HepG2 (cell line): ENCODE data around the gene DLAT. TPM values are rescaled to one million over a fixed set of nuclear protein-coding genes. Genes with fewer than 3 reads are reported as not detected.

ENCODE experiments used
- ATAC-seq: fragments of 200-7000 bp; cut with Tn5 transposase; 3 replicates; pipeline ENCODE4 v1.9.1; 2020; ENCODE audit warnings: mild to moderate bottlenecking, moderate library complexity
- BruUV-seq: library from RNA; stranded (reverse); fragments of 400-500 nt; replicated peaks from 2 replicates; lab custom pipeline; 2021; lab: Mats Ljungman, UMichigan
- CTCF ChIA-PET: fragments of 300-600 bp; formaldehyde crosslinking; extraction: SDS; loops from one replicate; lab custom pipeline; 2021; ENCODE audit warnings: low total read pairs, inconsistent platforms, low intra/inter-chr PET ratio; lab: Yijun Ruan, JAX
- POLR2A ChIA-PET: fragments of 350-600 bp; sonication (Branson Sonifier 250); formaldehyde crosslinking; loops from one replicate; lab custom pipeline; 2020; ENCODE audit warnings: antibody characterized with exemption, inconsistent platforms; lab: Yijun Ruan, JAX
- DNase-seq: peaks from one replicate; pipeline ENCODE4 v3.0.0-alpha.2; 2015; ENCODE audit warnings: low spot score
- FAIRE-seq: peaks from 3 replicates; lab custom pipeline; 2011; peaks lifted over from hg19 to GRCh38; lab: Jason Lieb, UNC
- H2AFZ ChIP-seq: one replicate; pipeline ENCODE4 v1.6.1; 2011; ENCODE audit warnings: low read length, inconsistent platforms
- H3K27ac ChIP-seq: fragments of 300-600 bp; 3 replicates; pipeline ENCODE4 v1.8.0; 2011; ENCODE audit warnings: mixed run types, mild to moderate bottlenecking, mixed read lengths, low read length, inconsistent platforms; ENCODE audit not compliant: insufficient read depth; ENCODE audit errors: extremely low read length
- H3K27me3 ChIP-seq, 2 experiments: fragments of 200-600 bp in 1 of 2; 2 replicates in 1 of 2; 3 replicates in 1 of 2; pipeline versions ENCODE4 v1.6.0 to v1.8.0; 2011; ENCODE audit warnings: low read length in 2 of 2, mild to moderate bottlenecking in 2 of 2, moderate library complexity in 2 of 2, inconsistent platforms in 1 of 2; ENCODE audit not compliant: insufficient read depth in 2 of 2, control insufficient read depth in 1 of 2
- H3K36me3 ChIP-seq, 2 experiments: fragments of 200-600 bp in 1 of 2; replicated peaks in 1 of 2; 2 replicates in 1 of 2; 3 replicates in 1 of 2; pipeline versions ENCODE4 v1.5.1 to v1.8.0; 2011; ENCODE audit warnings: low read length in 2 of 2, inconsistent platforms in 1 of 2; ENCODE audit not compliant: insufficient read depth in 2 of 2, control insufficient read depth in 1 of 2
- H3K4me1 ChIP-seq: 2 replicates; pipeline ENCODE4 v1.5.1; 2012; ENCODE audit warnings: low read length, inconsistent platforms; ENCODE audit not compliant: insufficient read depth
- H3K4me2 ChIP-seq: 2 replicates; pipeline ENCODE4 v1.6.0; 2011; ENCODE audit warnings: low read depth, low read length, inconsistent platforms
- H3K4me3 ChIP-seq, 3 experiments: fragments of 200-600 bp in 1 of 3; sonication (generic), shearing (Covaris generic) in 1 of 3; replicated peaks in 1 of 3; 2 replicates each; pipeline ENCODE4 v1.5.1; 2011 to 2016; ENCODE audit warnings: low read length in 3 of 3, inconsistent platforms in 2 of 3, low read depth in 2 of 3, mild to moderate bottlenecking in 2 of 3, control low read depth in 1 of 3, mixed read lengths in 1 of 3; ENCODE audit not compliant: insufficient read depth in 1 of 3
- H3K79me2 ChIP-seq: one replicate; pipeline ENCODE4 v1.6.1; 2011; ENCODE audit warnings: low read length, inconsistent platforms; ENCODE audit not compliant: insufficient read depth
- H3K9ac ChIP-seq: 2 replicates; pipeline ENCODE4 v1.6.0; 2011; ENCODE audit warnings: mild to moderate bottlenecking, low read depth, low read length, inconsistent platforms; ENCODE audit not compliant: insufficient read depth
- H3K9me3 ChIP-seq: 2 replicates; pipeline ENCODE4 v1.5.1; 2012; ENCODE audit warnings: mild to moderate bottlenecking, low read length
- H4K20me1 ChIP-seq: 2 replicates; pipeline ENCODE4 v1.6.0; 2011; ENCODE audit warnings: inconsistent platforms, mild to moderate bottlenecking, low read length, moderate library complexity; ENCODE audit not compliant: insufficient read depth
- AGO2 ChIP-seq: fragments of 200-400 bp; formaldehyde crosslinking; optimal IDR thresholded peaks from 2 replicates; pipeline ENCODE3; 2017; ENCODE audit warnings: mild to moderate bottlenecking, low read depth, low read length, moderate library complexity
- CC2D1A ChIP-seq: sonication (generic); formaldehyde crosslinking; IDR thresholded peaks from 2 replicates; pipeline ENCODE4 v1.8.1; 2023; ENCODE audit warnings: mild to moderate bottlenecking, missing genetic modification reagents
- GLI4 ChIP-seq: sonication (generic); formaldehyde crosslinking; IDR thresholded peaks from 2 replicates; pipeline ENCODE4 v1.5.1; 2020; ENCODE audit warnings: missing genetic modification reagents, mild to moderate bottlenecking, moderate library complexity, borderline replicate concordance
- HNF1B ChIP-seq: sonication (generic); formaldehyde crosslinking; IDR thresholded peaks from 2 replicates; pipeline ENCODE4 v1.5.1; 2020; ENCODE audit warnings: mild to moderate bottlenecking, moderate library complexity, missing genetic modification reagents
- KDM5A ChIP-seq: fragments of 200-600 bp; sonication (generic); IDR thresholded peaks from 2 replicates; pipeline ENCODE4 v1.7.0; 2018; ENCODE audit warnings: antibody characterized with exemption, mild to moderate bottlenecking, low read length, borderline replicate concordance
- NFIB ChIP-seq: sonication (generic); formaldehyde crosslinking; IDR thresholded peaks from 2 replicates; pipeline ENCODE4 v1.9.0; 2021; ENCODE audit warnings: missing genetic modification reagents, mild to moderate bottlenecking, borderline replicate concordance
- STAT6 ChIP-seq: sonication (generic); formaldehyde crosslinking; IDR thresholded peaks from 2 replicates; pipeline ENCODE4 v1.4.0; 2020; ENCODE audit warnings: missing genetic modification reagents, mild to moderate bottlenecking, borderline replicate concordance
- TFE3 ChIP-seq: IDR thresholded peaks from 2 replicates; pipeline ENCODE4 v1.6.1; 2016
- ZFYVE20 ChIP-seq: sonication (generic); formaldehyde crosslinking; IDR thresholded peaks from 2 replicates; pipeline ENCODE4 v1.8.0; 2023; ENCODE audit warnings: low read depth, mild to moderate bottlenecking, moderate library complexity, missing genetic modification reagents, borderline replicate concordance
- ZNF18 ChIP-seq: sonication (generic); formaldehyde crosslinking; IDR thresholded peaks from 2 replicates; pipeline ENCODE4 v1.8.0; 2022; ENCODE audit warnings: mild to moderate bottlenecking, missing genetic modification reagents; ENCODE audit not compliant: insufficient replicate concordance
- ZNF543 ChIP-seq: sonication (generic); formaldehyde crosslinking; IDR thresholded peaks from 2 replicates; pipeline ENCODE4 v1.4.0; 2020; ENCODE audit warnings: mild to moderate bottlenecking, missing genetic modification reagents
- WGBS: methylation state at CpG from one replicate; pipeline ENCODE4 v1.1.6; 2017; ENCODE audit warnings: low lambda C conversion rate; 5-methylcytosine and 5-hydroxymethylcytosine counted together
- in situ Hi-C: cut with HindIII; loops from 2 replicates; pipeline ENCODE4 v1.10.0; 2017; ENCODE audit warnings: low pct_unique_long_range_greater_than_20kb; ENCODE audit not compliant: extremely low pct_ligation_motif_present
- intact Hi-C: fragments of 100-400 bp; cut with micrococcal nuclease; formaldehyde crosslinking; loops from one replicate; pipeline ENCODE4 v1.10.0; 2022; ENCODE audit not compliant: unreplicated experiment
- polyA plus RNA-seq, 8 experiments: library from polyadenylated mRNA; depleted of rRNA in 3 of 8; stranded (reverse) in 7 of 8; unstranded in 1 of 8; fragments of >200 nt; fragmentation: Illumina TruSeq in 4 of 8; extraction: Trizol in 4 of 8; gene quantifications; 2 replicates each; pipeline versions ENCODE4 v1.2.1 to v1.2.3, GENCODE V29; 2011 to 2016; ENCODE audit warnings: low read depth in 4 of 8, missing spikeins in 1 of 8, mixed read lengths in 1 of 8; ENCODE audit not compliant: insufficient read depth in 1 of 8
- total RNA-seq, 5 experiments: library from RNA; depleted of rRNA; stranded (reverse); fragments of >200 nt; fragmentation: Illumina TruSeq; extraction: Trizol; gene quantifications; 2 replicates each; pipeline ENCODE4 v1.2.3, GENCODE V29; 2016; ENCODE audit warnings: low read depth in 1 of 5

Gene DLAT
- total and polyA plus RNA-seq, 2 of the 13 experiments (the other 11 are each of a cell fraction or from before 2014, with no cell fraction given), result 26.4 to 62.2 TPM

- H3K79me2 ChIP-seq, result no peaks in the 10 kb centered on the region
- POLR2A ChIA-PET, result no interaction called here
- 75% methylated on average over 6 of the region's 6 CpGs for WGBS
- no peak overlapping the region for H3K27ac ChIP-seq
- H2AFZ ChIP-seq, result no peak overlapping the region
- no peaks in the 10 kb centered on the region for H3K9me3 ChIP-seq
- no peaks in the 10 kb centered on the region for H3K4me1 ChIP-seq
- H3K4me2 ChIP-seq, result no peak overlapping the region
- CTCF ChIA-PET, result no interaction called here
- no peak overlapping the region for H3K9ac ChIP-seq
- peaks cover 9 to 68% of the 10 kb centered on the region in 2 experiments for H3K36me3 ChIP-seq
- ATAC-seq (no peak), DNase-seq (no peak), FAIRE-seq (no peak)
- intact Hi-C loops, result no loop called here
- in situ Hi-C loops, result no loop called here
- no peaks in the 10 kb centered on the region for H3K27me3 ChIP-seq
- no TSS peak for BruUV-seq
- no peaks in the 10 kb centered on the region for H4K20me1 ChIP-seq
- H3K4me3 ChIP-seq, result no peak overlapping the region
- TF ChIP-seq ZNF543 (CRISPR knock-in tag) (no peak), TFE3 (CRISPR knock-in tag) (no peak), ZFYVE20 (no peak), CC2D1A (CRISPR knock-in tag) (no peak), KDM5A (no peak), AGO2 (no peak), GLI4 (no peak), STAT6 (no peak), HNF1B (CRISPR knock-in tag) (no peak), ZNF18 (no peak), NFIB (no peak)
These were observed 17.2 kb downstream of the DLAT start for GRCh38 chr11:112042161-112042960.
